ENCODE results near the gene POR. TPM values are rescaled to one million over a fixed set of nuclear protein-coding genes. Genes with fewer than 3 reads are reported as not detected.
"Not testable (repeated sequence)": the region's sequence is repeated elsewhere in the genome, so short reads cannot be mapped to it uniquely, and the experiment has no call there.

POR gene
- total RNA-seq, 1 donor, result 73.1 TPM

DNA sequence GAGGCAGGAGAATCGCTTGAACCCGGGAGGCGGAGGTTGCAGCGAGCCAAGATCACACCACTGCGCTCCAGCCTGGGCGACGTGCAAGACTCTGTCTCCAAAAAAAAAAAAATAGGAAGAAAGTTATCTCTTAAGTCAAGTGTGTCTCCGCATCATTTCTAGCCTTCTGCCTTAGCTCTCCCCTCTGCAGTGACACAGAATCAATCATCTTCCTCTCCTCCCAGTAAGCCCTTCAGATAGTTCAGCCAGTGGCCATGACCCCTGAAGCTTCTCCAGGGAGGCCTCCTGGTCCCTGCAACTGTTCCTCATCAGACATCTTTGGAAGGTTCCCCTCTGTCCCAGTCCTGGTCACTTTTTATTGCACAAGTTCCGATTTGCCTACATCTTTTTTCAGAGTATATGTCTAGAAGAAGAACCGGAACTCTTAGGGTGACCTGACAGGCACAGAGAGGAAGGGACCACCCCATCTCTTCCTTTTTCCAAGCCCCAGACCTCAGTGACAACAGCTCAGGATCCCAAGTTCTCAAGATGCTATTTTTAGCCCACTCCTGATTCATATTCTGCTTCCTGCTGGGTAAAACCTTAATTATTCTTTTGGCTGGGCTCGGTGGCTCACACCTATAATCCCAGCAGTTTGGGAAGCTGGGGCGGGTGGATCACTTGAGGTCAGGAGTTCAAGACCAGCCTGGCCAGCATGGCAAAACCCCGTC is 42.7 kb upstream of the POR start:
- peak overlapping the region; percentile 34 for H3K27ac ChIP-seq (ENCODE audit: low read depth, low read length)
- TF ChIP-seq, protein P1, sequence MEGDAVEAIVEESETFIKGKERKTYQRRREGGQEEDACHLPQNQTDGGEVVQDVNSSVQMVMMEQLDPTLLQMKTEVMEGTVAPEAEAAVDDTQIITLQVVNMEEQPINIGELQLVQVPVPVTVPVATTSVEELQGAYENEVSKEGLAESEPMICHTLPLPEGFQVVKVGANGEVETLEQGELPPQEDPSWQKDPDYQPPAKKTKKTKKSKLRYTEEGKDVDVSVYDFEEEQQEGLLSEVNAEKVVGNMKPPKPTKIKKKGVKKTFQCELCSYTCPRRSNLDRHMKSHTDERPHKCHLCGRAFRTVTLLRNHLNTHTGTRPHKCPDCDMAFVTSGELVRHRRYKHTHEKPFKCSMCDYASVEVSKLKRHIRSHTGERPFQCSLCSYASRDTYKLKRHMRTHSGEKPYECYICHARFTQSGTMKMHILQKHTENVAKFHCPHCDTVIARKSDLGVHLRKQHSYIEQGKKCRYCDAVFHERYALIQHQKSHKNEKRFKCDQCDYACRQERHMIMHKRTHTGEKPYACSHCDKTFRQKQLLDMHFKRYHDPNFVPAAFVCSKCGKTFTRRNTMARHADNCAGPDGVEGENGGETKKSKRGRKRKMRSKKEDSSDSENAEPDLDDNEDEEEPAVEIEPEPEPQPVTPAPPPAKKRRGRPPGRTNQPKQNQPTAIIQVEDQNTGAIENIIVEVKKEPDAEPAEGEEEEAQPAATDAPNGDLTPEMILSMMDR (IDR thresholded peaks at IDR 0.05; ENCODE audit: extremely low read depth, low read depth, low read length), result no peak
- H4K20me1 ChIP-seq (ENCODE audit: insufficient read depth, low read length), result no peaks in the 10 kb centered on the region
- peak overlapping the region; percentile 69 for H2AFZ ChIP-seq (ENCODE audit: low read length)
- H3K9me3 ChIP-seq (ENCODE audit: low read depth, low read length), result no peaks in the 10 kb centered on the region
- no peaks in the 10 kb centered on the region for H3K79me2 ChIP-seq (ENCODE audit: insufficient read depth, low read length)
- H3K4me1 ChIP-seq (ENCODE audit: insufficient read depth, low read length), result peaks cover 8% of the 10 kb centered on the region
- no peak for DNase-seq (ENCODE audit: insufficient read length, low spot score, missing footprints)
- H3K4me3 ChIP-seq (ENCODE audit: insufficient read depth, low read length), result no peak overlapping the region
- H3K4me2 ChIP-seq (ENCODE audit: insufficient read depth, low read length), result no peak overlapping the region
- no peaks in the 10 kb centered on the region for H3K27me3 ChIP-seq (ENCODE audit: insufficient read depth, low read length)
- H3K36me3 ChIP-seq (ENCODE audit: insufficient read depth, low read length), result no peaks in the 10 kb centered on the region

DNA sequence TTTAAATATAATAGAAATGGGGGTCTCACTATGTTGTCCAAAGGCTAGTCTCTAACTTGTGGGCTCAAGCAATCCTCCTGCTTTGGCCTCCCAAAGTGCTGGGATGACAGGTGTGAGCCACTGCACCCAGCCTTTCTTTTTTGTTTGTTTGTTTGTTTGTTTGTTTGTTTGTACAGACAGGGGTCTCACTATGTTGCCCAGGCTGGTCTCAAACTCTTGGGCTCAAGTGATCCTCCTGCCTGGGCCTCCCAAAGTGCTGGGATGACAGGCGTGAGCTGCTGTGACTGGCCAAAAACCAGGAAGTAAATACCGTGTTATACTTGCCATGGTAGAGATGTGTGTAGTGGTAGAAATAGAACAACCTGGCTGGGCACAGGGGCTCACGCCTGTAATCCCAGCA is 40.8 kb upstream of the POR start:
- H3K4me1 ChIP-seq (ENCODE audit: insufficient read depth, low read length), result peaks cover 12% of the 10 kb centered on the region
- not testable (repeated sequence) for H3K9me3 ChIP-seq (ENCODE audit: low read depth, low read length); H3K79me2 ChIP-seq (ENCODE audit: insufficient read depth, low read length); DNase-seq (ENCODE audit: insufficient read length, low spot score, missing footprints); H4K20me1 ChIP-seq (ENCODE audit: insufficient read depth, low read length); H3K4me3 ChIP-seq (ENCODE audit: insufficient read depth, low read length); H3K36me3 ChIP-seq (ENCODE audit: insufficient read depth, low read length); H3K27me3 ChIP-seq (ENCODE audit: insufficient read depth, low read length); H3K4me2 ChIP-seq (ENCODE audit: insufficient read depth, low read length); H3K27ac ChIP-seq (ENCODE audit: low read depth, low read length); H2AFZ ChIP-seq (ENCODE audit: low read length)

- TF ChIP-seq, protein P1 (IDR thresholded peaks at IDR 0.05; ENCODE audit: extremely low read depth, low read depth, low read length), result no peak
- peak; percentile 29 for DNase-seq (ENCODE audit: insufficient read length, low spot score, missing footprints)
- no peaks in the 10 kb centered on the region for H3K36me3 ChIP-seq (ENCODE audit: insufficient read depth, low read length)
- H3K4me3 ChIP-seq (ENCODE audit: insufficient read depth, low read length), result no peak overlapping the region
- H3K9me3 ChIP-seq (ENCODE audit: low read depth, low read length), result no peaks in the 10 kb centered on the region
- H3K4me1 ChIP-seq (ENCODE audit: insufficient read depth, low read length), result peaks cover 23% of the 10 kb centered on the region
- H3K4me2 ChIP-seq (ENCODE audit: insufficient read depth, low read length), result no peak overlapping the region
- peaks cover 16% of the 10 kb centered on the region for H3K79me2 ChIP-seq (ENCODE audit: insufficient read depth, low read length)
- H4K20me1 ChIP-seq (ENCODE audit: insufficient read depth, low read length), result peaks cover 2% of the 10 kb centered on the region
- no peaks in the 10 kb centered on the region for H3K27me3 ChIP-seq (ENCODE audit: insufficient read depth, low read length)
- no peak overlapping the region for H3K27ac ChIP-seq (ENCODE audit: low read depth, low read length)
- no peak overlapping the region for H2AFZ ChIP-seq (ENCODE audit: low read length)
Observed at GRCh38 chr7:75875113-75876080, 39.6 kb upstream of the POR start.

- H3K27ac ChIP-seq (ENCODE audit: low read depth, low read length), result no peak overlapping the region
- peaks cover 24% of the 10 kb centered on the region for H3K4me1 ChIP-seq (ENCODE audit: insufficient read depth, low read length)
- DNase-seq (ENCODE audit: insufficient read length, low spot score, missing footprints), result no peak
- H3K27me3 ChIP-seq (ENCODE audit: insufficient read depth, low read length), result no peaks in the 10 kb centered on the region
- H4K20me1 ChIP-seq (ENCODE audit: insufficient read depth, low read length), result peaks cover 3% of the 10 kb centered on the region
- H3K79me2 ChIP-seq (ENCODE audit: insufficient read depth, low read length), result peaks cover 23% of the 10 kb centered on the region
- TF ChIP-seq, protein P1 (IDR thresholded peaks at IDR 0.05; ENCODE audit: extremely low read depth, low read depth, low read length), result no peak
- H3K9me3 ChIP-seq (ENCODE audit: low read depth, low read length), result no peaks in the 10 kb centered on the region
- peaks cover 4% of the 10 kb centered on the region for H3K36me3 ChIP-seq (ENCODE audit: insufficient read depth, low read length)
- H3K4me3 ChIP-seq (ENCODE audit: insufficient read depth, low read length), result no peak overlapping the region
- no peak overlapping the region for H3K4me2 ChIP-seq (ENCODE audit: insufficient read depth, low read length)
- H2AFZ ChIP-seq (ENCODE audit: low read length), result no peak overlapping the region
Observed at GRCh38 chr7:75876126-75876881, 38.7 kb upstream of the POR start.

Measured in osteoblast (primary cell).